ENCODE results near the gene RPS15.

- TF ChIP-seq EZH2 (IDR thresholded peaks at IDR 0.05; ENCODE audit: borderline replicate concordance, low read depth, low read length, severe bottlenecking): no peak
- no peak for TF ChIP-seq CTCF (IDR thresholded peaks at IDR 0.05; ENCODE audit: extremely low read depth in 1 of 2, insufficient read depth in 1 of 2, low read depth in 1 of 2, low read length in 2 of 2)
- no peak for TF ChIP-seq POLR2A (IDR thresholded peaks at IDR 0.05; ENCODE audit: low read depth, low read length)
- TF ChIP-seq MAX (IDR thresholded peaks at IDR 0.05; ENCODE audit: insufficient read depth, insufficient read length): no peak
- TF ChIP-seq FOS (IDR thresholded peaks at IDR 0.05; ENCODE audit: borderline replicate concordance, insufficient read depth, low read length): no peak
Observed at GRCh38 chr19:1399079-1399478, 39.1 kb upstream of the RPS15 start.
